ENCODE results near the gene IL16. TPM values are rescaled to one million over a fixed set of nuclear protein-coding genes. Genes with fewer than 3 reads are reported as not detected.
A peak's percentile ranks its signal among the peaks of the same experiment; 100 is the strongest.

IL16 gene
- total and polyA plus RNA-seq, 9 of the 15 experiments (the other 6 are each of a cell fraction or from before 2014, with no cell fraction given), result 1.4 to 18.8 (median 10.6) TPM

DNA sequence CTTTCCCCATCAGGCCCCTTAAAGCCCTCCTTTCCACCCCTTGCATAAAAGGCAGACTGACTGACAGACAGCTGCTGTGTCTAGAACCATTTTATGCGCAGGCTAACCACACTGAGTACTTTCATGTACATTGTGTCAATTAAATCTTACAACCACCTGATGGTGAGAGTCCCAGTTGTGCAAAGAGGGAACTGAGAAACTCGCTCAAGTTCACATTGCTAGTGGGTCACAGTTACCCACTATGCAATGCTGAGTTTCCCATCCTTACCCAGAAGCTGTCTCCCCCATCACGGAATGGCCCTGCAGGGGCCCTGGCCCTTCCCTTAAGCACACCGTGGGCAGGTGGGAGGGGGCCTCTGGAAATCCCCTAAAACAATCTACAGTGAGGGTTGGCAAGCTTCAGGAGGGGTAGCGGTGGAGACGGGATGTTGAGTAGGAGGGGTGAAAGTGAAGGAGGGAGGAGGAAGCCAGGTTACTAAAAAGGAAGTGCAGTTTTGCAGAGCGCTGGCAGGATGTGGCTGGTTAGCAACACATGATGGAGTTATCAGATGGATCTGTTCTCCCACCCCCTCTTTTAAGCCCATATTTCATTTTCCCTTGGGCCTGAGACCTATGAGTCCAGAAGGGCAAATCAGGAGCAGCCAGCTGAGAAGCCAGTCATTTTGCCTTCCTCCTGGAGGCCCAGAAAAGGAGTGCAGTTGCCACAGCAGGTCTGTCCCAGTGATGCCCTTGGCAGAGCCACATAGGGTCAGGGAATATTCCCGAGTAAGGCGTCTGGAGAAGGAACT lies 97.2 kb downstream of the IL16 start (continued):
- TF ChIP-seq PBX2 (CRISPR knock-in tag; IDR thresholded peaks at IDR 0.05; ENCODE audit: low read depth) (no peak), PBX2 (tag; conservative IDR thresholded peaks at IDR 0.05; ENCODE audit: low read depth) (0 out of 2 replicates have a peak, but pooled peaks have one; percentile 12)

- in situ Hi-C loops (cut with MboI) (no loop called here), intact Hi-C loops (cut with micrococcal nuclease) (no loop called here)
- Histone ChIP-seq H2AFZ (ENCODE audit: low read depth, low read length) (no peak overlapping the region), H3K9ac (ENCODE audit: insufficient read depth in 1 of 2, low read depth in 2 of 2, low read length in 2 of 2) (no peak overlapping the region), H3K4me2 (ENCODE audit: insufficient read depth, low read length) (no peak overlapping the region), H3K36me3 (ENCODE audit: control insufficient read depth, insufficient read depth, low read length) (no peaks in the 10 kb centered on the region; the same call in 2 of the 3 replicates), H3K4me3 (no peak overlapping the region), H3K9me3 (replicated peaks; ENCODE audit: control insufficient read depth, insufficient read depth, low read depth, low read length) (no peaks in the 10 kb centered on the region), H3K27ac (ENCODE audit: extremely low read depth, low read depth, low read length) (no peak overlapping the region), H3K27me3 (ENCODE audit: control insufficient read depth in 2 of 2, insufficient read depth in 2 of 2, low read length in 2 of 2) (no peaks in the 10 kb centered on the region), H4K20me1 (replicated peaks; ENCODE audit: control insufficient read depth, insufficient read depth, low read length) (no peaks in the 10 kb centered on the region), H3K9me1 (ENCODE audit: control insufficient read depth, insufficient read depth, low read length) (no peaks in the 10 kb centered on the region), H3K4me1 (replicated peaks in 1 of 2; ENCODE audit: control insufficient read depth in 2 of 2, insufficient read depth in 2 of 2, low read length in 2 of 2) (no peaks in the 10 kb centered on the region), H3K79me2 (ENCODE audit: control insufficient read depth, insufficient read depth, low read length) (no peaks in the 10 kb centered on the region)
- peak; percentile 26 for FAIRE-seq
- no TSS peak for BruUV-seq (replicated peaks)
- 48% methylated on average over 6 of the region's 6 CpGs for WGBS (ENCODE audit: insufficient coverage, low coverage, missing lambda C conversion rate)
- ChIA-PET CTCF (ENCODE audit: low intra/inter-chr PET ratio) (no interaction called here), POLR2A (no interaction called here)
- no peak for DNase-seq (ENCODE audit: extremely low read depth in 1 of 4, low spot score in 3 of 4)
- ATAC-seq, result peak; percentile 66; the same call in 2 of the 3 replicates
- TF ChIP-seq RFX1 (IDR thresholded peaks at IDR 0.05), result peak; percentile 20; the same call in 1 of the 2 replicates
- TF ChIP-seq RBM15 (IDR thresholded peaks at IDR 0.05; ENCODE audit: insufficient read depth, low read length), result no peak
- peak in 1 of 3 experiments; percentile 20; a peak in 1 of 6 replicates for TF ChIP-seq CTCF (IDR thresholded peaks at IDR 0.05 in 2 of 3, conservative IDR thresholded peaks at IDR 0.05 in 1 of 3; ENCODE audit: insufficient read depth in 2 of 3, low read depth in 1 of 3, low read length in 3 of 3)
Measured at GRCh38 chr15:81294516-81294880, 97.8 kb downstream of the IL16 start.
